H1 (cell line): Measurements from ENCODE around the gene GOLGA7B.

Experiments used
- CHD2 ChIP-seq: IDR thresholded peaks from 2 replicates; pipeline ENCODE4 v1.6.1; 2012; ENCODE audit warnings: low read length, improper control_type of control experiment
- CTCF ChIP-seq, 3 experiments: IDR thresholded peaks; 1 replicate in 2 of 3; 2 replicates in 1 of 3; pipeline versions ENCODE4 v1.5.1 to v1.6.1; 2011; ENCODE audit warnings: low read length in 3 of 3, mild to moderate bottlenecking in 3 of 3, inconsistent platforms in 2 of 3, low read depth in 1 of 3, moderate library complexity in 1 of 3; ENCODE audit not compliant: insufficient read depth in 1 of 3; ENCODE audit errors: control extremely low read depth in 1 of 3
- E2F6 ChIP-seq: IDR thresholded peaks from 2 replicates; pipeline ENCODE4 v1.6.1; 2012; ENCODE audit warnings: inconsistent platforms
- MAX ChIP-seq: IDR thresholded peaks from 2 replicates; pipeline ENCODE4 v1.6.1; 2012; ENCODE audit warnings: inconsistent platforms
- NANOG ChIP-seq: IDR thresholded peaks from 2 replicates; pipeline ENCODE4 v1.6.1; 2011; ENCODE audit warnings: low read length, low read depth, mild to moderate bottlenecking, inconsistent platforms; ENCODE audit not compliant: insufficient read depth, poor library complexity, severe bottlenecking
- POLR2A ChIP-seq, 2 experiments: IDR thresholded peaks; 1 replicate in 1 of 2; 2 replicates in 1 of 2; pipeline ENCODE4 v1.6.1; 2011; ENCODE audit warnings: low read depth in 2 of 2, low read length in 2 of 2, mild to moderate bottlenecking in 2 of 2; ENCODE audit errors: control extremely low read depth in 1 of 2
- POLR2AphosphoS5 ChIP-seq: IDR thresholded peaks from 2 replicates; pipeline ENCODE4 v1.6.1; 2011; ENCODE audit warnings: low read depth, low read length
- SP1 ChIP-seq: IDR thresholded peaks from 2 replicates; pipeline ENCODE4 v1.6.1; 2011; ENCODE audit warnings: low read depth, low read length
- SP4 ChIP-seq: IDR thresholded peaks from 2 replicates; pipeline ENCODE4 v1.6.1; 2012; ENCODE audit warnings: low read length, inconsistent platforms
- TAF1 ChIP-seq: IDR thresholded peaks from 2 replicates; pipeline ENCODE4 v1.6.1; 2011; ENCODE audit warnings: mild to moderate bottlenecking, low read depth, low read length

GRCh38 chr10:97816609-97817008 is 33.0 kb upstream of the GOLGA7B start:
- no peak for TF ChIP-seq CTCF (IDR thresholded peaks at IDR 0.05; ENCODE audit: control extremely low read depth in 1 of 3, insufficient read depth in 1 of 3, low read depth in 1 of 3, low read length in 3 of 3)
- no peak for TF ChIP-seq POLR2A (IDR thresholded peaks at IDR 0.05; ENCODE audit: control extremely low read depth in 1 of 2, low read depth in 2 of 2, low read length in 2 of 2)
- TF ChIP-seq E2F6, result no peak
- no peak for TF ChIP-seq CHD2
- no peak for TF ChIP-seq POLR2AphosphoS5
- no peak for TF ChIP-seq SP4
- no peak for TF ChIP-seq MAX
- no peak for TF ChIP-seq SP1
- TF ChIP-seq TAF1, result no peak
- no peak for TF ChIP-seq NANOG
